Heart left ventricle (tissue), 16 donors: ENCODE data around the gene DLL1. TPM values are rescaled to one million over a fixed set of nuclear protein-coding genes. Genes with fewer than 3 reads are reported as not detected.

Experiments
- ATAC-seq, 4 donors: fragments of 200-7000 bp; cut with Tn5 transposase; one replicate each; pipeline ENCODE4 v1.9.1; 2020 to 2022; ENCODE audit warnings: moderate library complexity in 4 of 4, mild to moderate bottlenecking in 3 of 4, moderate number of reproducible peaks in 1 of 4
- DNase-seq, 5 donors: peaks; one replicate each; pipeline ENCODE4 v3.0.0-alpha.2; 2020
- H3K27ac ChIP-seq, 12 donors: fragments of 200-600 bp; sonication (generic) in 4 of 12; one replicate each; pipeline versions ENCODE4 v1.5.0 to v1.8.0; 2016 to 2022; ENCODE audit warnings: mild to moderate bottlenecking in 2 of 12
- H3K27me3 ChIP-seq, 9 donors: fragments of 200-600 bp; sonication (generic) in 2 of 9; one replicate each; pipeline versions ENCODE4 v1.5.1 to v1.8.0; 2016 to 2022; ENCODE audit warnings: mild to moderate bottlenecking in 3 of 9
- H3K36me3 ChIP-seq, 9 donors: fragments of 200-600 bp; sonication (generic) in 2 of 9; one replicate each; pipeline versions ENCODE4 v1.5.0 to v1.8.0; 2018 to 2022; ENCODE audit warnings: mild to moderate bottlenecking in 2 of 9
- H3K4me1 ChIP-seq, 12 donors: fragments of 200-600 bp; sonication (generic) in 4 of 12; one replicate each; pipeline versions ENCODE4 v1.5.0 to v1.8.0; 2016 to 2022; ENCODE audit warnings: mild to moderate bottlenecking in 3 of 12
- H3K4me3 ChIP-seq, 12 donors: fragments of 200-600 bp; sonication (generic) in 4 of 12; one replicate each; pipeline versions ENCODE4 v1.5.0 to v1.8.0; 2017 to 2022; ENCODE audit warnings: mild to moderate bottlenecking in 9 of 12, moderate library complexity in 4 of 12
- H3K9me3 ChIP-seq, 12 donors: fragments of 200-600 bp; sonication (generic) in 4 of 12; one replicate each; pipeline versions ENCODE4 v1.5.0 to v1.8.0; 2016 to 2022; ENCODE audit warnings: mild to moderate bottlenecking in 1 of 12
- POLR2A ChIP-seq, 2 donors: fragments of 450-650 bp; IDR thresholded peaks; one replicate each; pipeline ENCODE4 v1.6.1; 2017; ENCODE audit warnings: antibody characterized with exemption in 2 of 2, mild to moderate bottlenecking in 2 of 2, moderate library complexity in 2 of 2
- WGBS, 4 donors: extraction: QIAGEN DNeasy Blood & Tissue Kit in 2 of 4; methylation state at CpG; one replicate each; pipeline versions ENCODE4 v1.1.5 to v1.1.7; 2013 to 2018; 5-methylcytosine and 5-hydroxymethylcytosine counted together
- intact Hi-C, 10 donors: fragments of 100-400 bp; cut with DNase I; formaldehyde crosslinking; loops; one replicate each; pipeline versions ENCODE4 v1.11.1 to v1.14.2; 2022
- polyA plus RNA-seq, 2 donors: library from polyadenylated mRNA; stranded (reverse); fragments of 200-250 nt; gene quantifications; one replicate each; pipeline ENCODE4 v1.2.3, GENCODE V29; 2013
- total RNA-seq, 9 donors: library from RNA; depleted of rRNA in 2 of 9; stranded (reverse); fragments of >200 nt in 2 of 9; fragmentation: NEBNext Ultra II Directional in 3 of 9; extraction: Animal tissue kit (Norgen Biotek cat#: 25700) in 3 of 9; gene quantifications; one replicate each; pipeline versions ENCODE4 v1.1.0 to v1.2.4, GENCODE V29; 2016 to 2023
- TF ChIP-seq, protein P1 (sequence below), 12 donors: fragments of 200-600 bp; sonication (generic) in 4 of 12; IDR thresholded peaks; one replicate each; pipeline versions ENCODE4 v1.5.0 to v1.8.0; 2018 to 2022; ENCODE audit warnings: antibody characterized with exemption in 12 of 12, mild to moderate bottlenecking in 5 of 12
- donor health status: ischemic (EF 13 %, LVEDD 7.1; RV severe dilation, severe dysfunction).
- donor health status: healthy with polysubstance abuse.
- donor health status: DM: no; HTN: yes; CAD: no.
- donor health status: DM: no; HTN: no; CAD: no.
- donor health status: ischemic (EF 25% LVEDD 6.9; RV normal size, moderate dysfunction).
- donor health status: ischemic (EF 25% LVEDD 5.7; RV mildly dilated, moderate dysfunction).
- donor health status: healthy.
- donor health status: DM: yes; HTN: yes; CAD: no.
- donor health status: ischemic (EF 35%, LVEDD 5.7; RV mildly dilated, moderate dysfunction).
- donor health status: nonischemic (EF 11% LVEDD 7.7; RV severe dilation, severe dysfunction).
- donor health status: DM: yes; HTN: yes; CAD: no.
- donor health status: PGD.
- donor health status: ischemic (EF 29% LVEDD 5.4; RV normal size, mild dysfunction).
- donor health status: nonischemic (EF 23%, LVEDD 6.1; RV moderate dilation, normal function).

DLL1 gene
- total and polyA plus RNA-seq, 11 donors = 2.6 to 10.7 (median 8.0) TPM

DNA sequence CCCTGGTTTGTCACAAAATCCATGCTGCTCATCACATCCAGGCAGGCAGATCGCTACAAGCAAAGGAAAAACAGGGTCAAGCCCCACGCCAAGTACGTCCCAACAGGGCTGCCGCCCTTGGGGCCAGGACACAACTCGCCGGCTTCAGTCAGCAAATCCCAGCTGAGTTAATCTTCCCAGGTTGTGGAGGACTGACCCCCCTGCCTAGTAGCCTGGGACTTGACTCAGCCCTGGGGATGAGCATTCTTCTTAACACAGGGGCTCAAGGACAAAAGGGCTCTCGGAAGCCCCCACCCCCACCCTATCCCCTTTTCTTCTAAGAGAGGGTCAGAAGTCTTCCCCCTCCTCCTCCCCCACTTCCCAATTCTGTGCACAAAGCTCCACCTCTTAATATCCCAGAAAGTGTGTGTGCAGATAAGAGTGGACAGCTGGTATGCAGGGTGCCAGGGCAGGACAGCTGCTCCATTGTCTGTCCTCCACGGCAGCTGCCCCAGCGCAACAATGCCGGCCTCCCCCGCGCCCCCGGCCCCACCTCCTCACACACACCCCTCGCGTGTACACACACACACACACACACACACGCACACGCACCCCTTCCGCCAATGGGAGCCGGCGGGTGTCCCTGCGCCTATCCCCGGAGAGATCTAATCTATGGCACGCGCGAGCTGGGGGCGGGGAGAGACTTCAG lies 4.5 kb downstream of the DLL1 start:
- Histone ChIP-seq H3K36me3 (peaks cover 0 to 46% (median 36%) of the 10 kb centered on the region in 9 donors), H3K4me3 (peak overlapping the region in 7 of 12 donors; percentile 3 to 95 (median 80)), H3K27me3 (peaks cover 0 to 47% (median 0%) of the 10 kb centered on the region in 9 donors), H3K4me1 (peaks cover 8 to 58% (median 38%) of the 10 kb centered on the region in 12 donors), H3K9me3 (no peaks in the 10 kb centered on the region), H3K27ac (peak overlapping the region in 8 of 12 donors; percentile 31 to 90 (median 82))
- WGBS, 4 donors = 19 to 39% (median 37%) methylated on average over 22 to 26 of the region's 26 CpGs
- ATAC-seq (peak; percentile 9 to 31 (median 24)), DNase-seq (peak in 2 of 5 donors; percentile 72 to 74)
- TF ChIP-seq POLR2A (IDR thresholded peaks at IDR 0.05) = no peak
- TF ChIP-seq, protein P1, sequence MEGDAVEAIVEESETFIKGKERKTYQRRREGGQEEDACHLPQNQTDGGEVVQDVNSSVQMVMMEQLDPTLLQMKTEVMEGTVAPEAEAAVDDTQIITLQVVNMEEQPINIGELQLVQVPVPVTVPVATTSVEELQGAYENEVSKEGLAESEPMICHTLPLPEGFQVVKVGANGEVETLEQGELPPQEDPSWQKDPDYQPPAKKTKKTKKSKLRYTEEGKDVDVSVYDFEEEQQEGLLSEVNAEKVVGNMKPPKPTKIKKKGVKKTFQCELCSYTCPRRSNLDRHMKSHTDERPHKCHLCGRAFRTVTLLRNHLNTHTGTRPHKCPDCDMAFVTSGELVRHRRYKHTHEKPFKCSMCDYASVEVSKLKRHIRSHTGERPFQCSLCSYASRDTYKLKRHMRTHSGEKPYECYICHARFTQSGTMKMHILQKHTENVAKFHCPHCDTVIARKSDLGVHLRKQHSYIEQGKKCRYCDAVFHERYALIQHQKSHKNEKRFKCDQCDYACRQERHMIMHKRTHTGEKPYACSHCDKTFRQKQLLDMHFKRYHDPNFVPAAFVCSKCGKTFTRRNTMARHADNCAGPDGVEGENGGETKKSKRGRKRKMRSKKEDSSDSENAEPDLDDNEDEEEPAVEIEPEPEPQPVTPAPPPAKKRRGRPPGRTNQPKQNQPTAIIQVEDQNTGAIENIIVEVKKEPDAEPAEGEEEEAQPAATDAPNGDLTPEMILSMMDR (IDR thresholded peaks at IDR 0.05) = no peak
- intact Hi-C loops = loop anchor here in 5 of 10 donors (5.0 to 10.0 kb wide), 5 partner anchors 132 to 242 kb away; no protein-coding TSS in a partner anchor

DNA sequence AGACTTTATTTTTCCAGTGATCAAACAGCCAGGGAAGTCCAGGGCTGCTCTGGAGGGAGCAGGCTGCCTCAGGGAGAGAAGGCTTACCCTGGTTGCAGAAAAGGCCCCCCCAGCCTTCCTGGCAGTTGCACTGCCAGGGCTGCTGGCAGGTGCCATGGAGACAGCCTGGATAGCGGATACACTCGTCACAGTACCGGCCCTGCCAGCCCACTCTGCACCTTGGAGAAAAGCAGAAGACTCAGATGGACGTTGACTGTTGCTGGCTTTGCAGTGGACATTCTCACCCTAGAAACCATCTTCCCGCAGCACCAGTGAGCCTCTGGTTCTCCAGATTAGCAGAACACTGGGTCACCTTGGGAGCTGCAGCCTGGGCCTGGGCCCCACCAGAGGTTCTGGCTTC lies 5.4 kb downstream of the DLL1 start:
- Histone ChIP-seq H3K36me3 (peaks cover 0 to 46% (median 36%) of the 10 kb centered on the region in 9 donors), H3K4me1 (peaks cover 8 to 51% (median 36%) of the 10 kb centered on the region in 12 donors), H3K27me3 (peaks cover 0 to 40% (median 0%) of the 10 kb centered on the region in 9 donors), H3K9me3 (no peaks in the 10 kb centered on the region), H3K27ac (peak overlapping the region in 1 of 12 donors; percentile 13), H3K4me3 (no peak overlapping the region)
- TF ChIP-seq POLR2A (IDR thresholded peaks at IDR 0.05) = no peak
- TF ChIP-seq, protein P1 (IDR thresholded peaks at IDR 0.05) = no peak
- DNase-seq (peak in 1 of 5 donors; percentile 38), ATAC-seq (no peak)
- 64 to 82% (median 69%) methylated on average over 5 of the region's 5 CpGs for WGBS, 4 donors
- intact Hi-C loops = loop anchor here in 5 of 10 donors (5.0 to 10.0 kb wide), 5 partner anchors 131 to 241 kb away; no protein-coding TSS in a partner anchor

DNA sequence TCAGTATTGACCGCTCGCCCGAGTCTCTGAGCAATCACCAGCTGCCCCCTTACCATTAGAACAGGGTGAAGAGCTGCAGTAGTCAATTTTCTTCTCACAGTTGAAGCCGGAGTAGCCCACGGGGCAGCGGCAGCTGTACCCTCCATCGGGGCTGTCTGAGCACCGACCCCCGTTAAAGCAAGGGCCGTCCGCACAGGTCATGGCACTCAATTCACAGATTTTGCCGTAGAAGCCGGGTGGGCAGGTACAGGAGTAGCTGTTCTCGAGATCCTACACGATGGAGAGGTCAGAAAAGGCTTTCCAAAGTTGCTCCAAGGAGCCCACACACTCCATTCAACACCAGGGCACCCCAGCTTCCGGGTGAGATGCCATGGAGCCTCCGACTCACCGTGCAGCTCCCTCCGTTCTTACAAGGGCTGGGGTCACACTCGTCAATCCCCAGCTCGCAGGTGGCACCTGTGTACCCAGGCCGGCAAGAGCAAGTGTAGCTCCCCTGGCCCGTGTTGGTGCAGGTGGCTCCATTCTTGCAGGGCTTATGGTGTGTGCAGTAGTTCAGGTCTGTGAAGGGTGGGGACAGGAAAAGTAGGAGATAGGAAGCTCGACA lies 5.9 kb downstream of the DLL1 start:
- no peak for ATAC-seq

More for the DNA sequence above, 5.9 kb downstream of the DLL1 start:
- intact Hi-C loops = loop anchor here in 5 of 10 donors (5.0 to 10.0 kb wide), 5 partner anchors 130 to 240 kb away; no protein-coding TSS in a partner anchor
- no peak overlapping the region for H3K4me3 ChIP-seq
- peak in 1 of 5 donors; percentile 36 for DNase-seq
- peaks cover 8 to 54% (median 36%) of the 10 kb centered on the region in 12 donors for H3K4me1 ChIP-seq
- H3K36me3 ChIP-seq = peaks cover 0 to 46% (median 36%) of the 10 kb centered on the region in 9 donors
- peaks cover 0 to 36% (median 0%) of the 10 kb centered on the region in 9 donors for H3K27me3 ChIP-seq
- no peak for TF ChIP-seq POLR2A (IDR thresholded peaks at IDR 0.05)
- TF ChIP-seq, protein P1 (IDR thresholded peaks at IDR 0.05) = no peak
- H3K9me3 ChIP-seq = no peaks in the 10 kb centered on the region
- no peak overlapping the region for H3K27ac ChIP-seq
- WGBS, 4 donors = 93 to 96% (median 94%) methylated on average over 24 of the region's 24 CpGs
